ENCODE data around the gene PBOV1.

GRCh38 chr6:138215093-138215782 lies 3.1 kb downstream of the PBOV1 start:
- no peak for TF ChIP-seq CTCF (IDR thresholded peaks at IDR 0.05)
- no peak for TF ChIP-seq EP300 (IDR thresholded peaks at IDR 0.05)
- TF ChIP-seq POLR2A (IDR thresholded peaks at IDR 0.05) = no peak
